Smooth muscle cell (in vitro differentiated cells): ENCODE measurements around the gene KXD1. TPM values are rescaled to one million over a fixed set of nuclear protein-coding genes. Genes with fewer than 3 reads are reported as not detected.
A peak's percentile ranks its signal among the peaks of the same experiment; 100 is the strongest.

Experiments used
- DNase-seq: peaks from one replicate; lab custom pipeline; 2025; ENCODE audit not compliant: unreplicated experiment; lab: John Stamatoyannopoulos, UW
- H2AFZ ChIP-seq: fragments of 200-600 bp; sonication (generic); 2 replicates; pipeline ENCODE4 v1.6.0; 2016; ENCODE audit warnings: antibody characterized with exemption, low read depth, mild to moderate bottlenecking
- H3F3A ChIP-seq: fragments of 200-600 bp; sonication (generic); 2 replicates; pipeline ENCODE4 v1.6.0; 2017; ENCODE audit warnings: antibody characterized with exemption, low read depth
- H3K27ac ChIP-seq: fragments of 200-600 bp; sonication (generic); 2 replicates; pipeline ENCODE4 v1.5.1; 2016; ENCODE audit warnings: low read depth, mild to moderate bottlenecking
- H3K27me3 ChIP-seq: fragments of 200-600 bp; sonication (generic); 2 replicates; pipeline ENCODE4 v1.6.1; 2016; ENCODE audit warnings: low read depth, mild to moderate bottlenecking
- H3K36me3 ChIP-seq: fragments of 200-600 bp; sonication (generic); 2 replicates; pipeline ENCODE4 v1.5.1; 2016; ENCODE audit warnings: low read depth
- H3K4me1 ChIP-seq: fragments of 200-600 bp; sonication (generic); 2 replicates; pipeline ENCODE4 v1.5.1; 2016; ENCODE audit warnings: low read depth
- H3K4me2 ChIP-seq: fragments of 200-600 bp; sonication (generic); 2 replicates; pipeline ENCODE4 v1.6.0; 2016; ENCODE audit warnings: mild to moderate bottlenecking
- H3K4me3 ChIP-seq: fragments of 200-600 bp; sonication (generic); 2 replicates; pipeline ENCODE4 v1.5.1; 2016; ENCODE audit warnings: mild to moderate bottlenecking
- H3K79me2 ChIP-seq: fragments of 200-600 bp; sonication (generic); 2 replicates; pipeline ENCODE4 v1.6.0; 2016; ENCODE audit warnings: low read depth, mild to moderate bottlenecking
- H3K9ac ChIP-seq: fragments of 200-600 bp; sonication (generic); 2 replicates; pipeline ENCODE4 v1.6.0; 2016; ENCODE audit warnings: low read depth
- H3K9me3 ChIP-seq: fragments of 200-600 bp; sonication (generic); replicated peaks from 2 replicates; pipeline ENCODE4 v1.5.1; 2016; ENCODE audit warnings: low read depth
- H4K20me1 ChIP-seq: fragments of 200-600 bp; sonication (generic); 2 replicates; pipeline ENCODE4 v1.6.0; 2016; ENCODE audit warnings: low read depth
- CTCF ChIP-seq: fragments of 200-600 bp; sonication (generic); IDR thresholded peaks from 2 replicates; pipeline ENCODE4 v1.5.1; 2017; ENCODE audit warnings: borderline replicate concordance, mild to moderate bottlenecking, antibody characterized with exemption; ENCODE audit not compliant: insufficient read depth, poor library complexity, severe bottlenecking
- WGBS: methylation state at CpG from one replicate; pipeline ENCODE4 v1.1.7; 2016; ENCODE audit warnings: low lambda C conversion rate; 5-methylcytosine and 5-hydroxymethylcytosine counted together
- polyA plus RNA-seq: library from polyadenylated mRNA; unstranded; fragments of >200 nt; fragmentation: Nextera tagmentation; extraction: Ambion mirVana; gene quantifications from 2 replicates; pipeline ENCODE4 v1.2.1, GENCODE V29; 2016
- total RNA-seq: library from RNA; depleted of rRNA; stranded (reverse); fragments of >200 nt; gene quantifications from 2 replicates; pipeline ENCODE4 v1.2.3, GENCODE V29; 2014

Gene KXD1
- total and polyA plus RNA-seq, 2 experiments from 2014 or later = 75.4 to 134 TPM

GRCh38 chr19:18612051-18612771, 54.5 kb downstream of the KXD1 start:
- no peak overlapping the region for H3K9ac ChIP-seq

GRCh38 chr19:18612772-18613588, 55.3 kb downstream of the KXD1 start, which contains the start of gene TMEM59L:
Gene TMEM59L (plus strand): TSS chr19:18612870. CDS start chr19:18612959, 89 bp downstream.
- no peak for DNase-seq
- H3K9ac ChIP-seq = no peak within 1 kb of the TSS
- H3K9me3 ChIP-seq = no peaks in the 10 kb centered on the region
- H3K4me3 ChIP-seq = peak within 1 kb of the TSS; percentile 56
- H2AFZ ChIP-seq = no peak within 1 kb of the TSS
- H3K27ac ChIP-seq = no peak within 1 kb of the TSS
- H3K79me2 ChIP-seq = no peaks in the 10 kb centered on the region
- peak within 1 kb of the TSS; percentile 94 for H3K4me2 ChIP-seq
- H3F3A ChIP-seq = no peaks in the 10 kb centered on the region
- H3K36me3 ChIP-seq = no peaks in the 10 kb centered on the region
- no peak for TF ChIP-seq CTCF
- WGBS = 5% methylated on average over 17 of the region's 70 CpGs
- H3K4me1 ChIP-seq = peaks cover 27% of the 10 kb centered on the region
- H4K20me1 ChIP-seq = no peaks in the 10 kb centered on the region
- H3K27me3 ChIP-seq = peaks cover 66% of the 10 kb centered on the region

More at GRCh38 chr19:18612051-18612771, 54.5 kb downstream of the KXD1 start:
- DNase-seq = no peak
- H3F3A ChIP-seq = no peaks in the 10 kb centered on the region
- H3K4me1 ChIP-seq = peaks cover 35% of the 10 kb centered on the region
- no peaks in the 10 kb centered on the region for H3K9me3 ChIP-seq
- H3K27me3 ChIP-seq = peaks cover 74% of the 10 kb centered on the region
- no peaks in the 10 kb centered on the region for H3K79me2 ChIP-seq
- no peak overlapping the region for H2AFZ ChIP-seq
- TF ChIP-seq CTCF = no peak
- H3K36me3 ChIP-seq = no peaks in the 10 kb centered on the region
- H3K4me2 ChIP-seq = peak overlapping the region; percentile 94
- no peak overlapping the region for H3K27ac ChIP-seq
- no peaks in the 10 kb centered on the region for H4K20me1 ChIP-seq
- 6% methylated on average over 21 of the region's 30 CpGs for WGBS
- H3K4me3 ChIP-seq = peak overlapping the region; percentile 56

- Histone ChIP-seq H3K36me3 (no peaks in the 10 kb centered on the region), H3K9me3 (no peaks in the 10 kb centered on the region), H3K9ac (no peak overlapping the region), H3K79me2 (no peaks in the 10 kb centered on the region), H3K4me3 (no peak overlapping the region), H4K20me1 (no peaks in the 10 kb centered on the region), H3F3A (no peaks in the 10 kb centered on the region), H3K27me3 (peaks cover 59% of the 10 kb centered on the region), H3K4me1 (peaks cover 27% of the 10 kb centered on the region), H3K4me2 (peak overlapping the region; percentile 94), H2AFZ (no peak overlapping the region), H3K27ac (no peak overlapping the region)
- WGBS = 45% methylated on average over 11 of the region's 23 CpGs
- no peak for DNase-seq
- TF ChIP-seq CTCF = no peak
Measured at GRCh38 chr19:18613589-18614234, 56.0 kb downstream of the KXD1 start.
